ENCODE measurements around the gene LRRC8E.

Gene LRRC8E

GRCh38 chr19:7888145-7888825, at the start of gene LRRC8E:
LRRC8E (plus strand) TSS chr19:7888510; CDS start chr19:7895604, 7,094 bp downstream.
- peak in 1 of 3 experiments; percentile 25 for DNase-seq (ENCODE audit: low read depth in 3 of 3)

GRCh38 chr19:7839476-7839875, 48.8 kb upstream of the LRRC8E start:
- no peak for DNase-seq (ENCODE audit: low read depth in 3 of 3)

- no peak for DNase-seq (ENCODE audit: low read depth in 3 of 3)
These were observed 47.7 kb upstream of the LRRC8E start for GRCh38 chr19:7840629-7841028.

GRCh38 chr19:7841751-7842660, 46.3 kb upstream of the LRRC8E start:
- no peak for DNase-seq (ENCODE audit: low read depth in 3 of 3)

GRCh38 chr19:7842661-7843294, 45.5 kb upstream of the LRRC8E start:
- DNase-seq (ENCODE audit: low read depth in 3 of 3): no peak

- DNase-seq (ENCODE audit: low read depth in 3 of 3): no peak
These were observed 44.8 kb upstream of the LRRC8E start for GRCh38 chr19:7843521-7843920.

GRCh38 chr19:7844405-7844804, 43.9 kb upstream of the LRRC8E start:
- no peak for DNase-seq (ENCODE audit: low read depth in 3 of 3)

- DNase-seq (ENCODE audit: low read depth in 3 of 3): no peak
These were observed 43.4 kb upstream of the LRRC8E start for GRCh38 chr19:7844951-7845350.

- no peak for DNase-seq (ENCODE audit: low read depth in 3 of 3)
These were observed 42.7 kb upstream of the LRRC8E start for GRCh38 chr19:7845390-7846154.

GRCh38 chr19:7846155-7846646, 42.1 kb upstream of the LRRC8E start:
- no peak for DNase-seq (ENCODE audit: low read depth in 3 of 3)

DNA sequence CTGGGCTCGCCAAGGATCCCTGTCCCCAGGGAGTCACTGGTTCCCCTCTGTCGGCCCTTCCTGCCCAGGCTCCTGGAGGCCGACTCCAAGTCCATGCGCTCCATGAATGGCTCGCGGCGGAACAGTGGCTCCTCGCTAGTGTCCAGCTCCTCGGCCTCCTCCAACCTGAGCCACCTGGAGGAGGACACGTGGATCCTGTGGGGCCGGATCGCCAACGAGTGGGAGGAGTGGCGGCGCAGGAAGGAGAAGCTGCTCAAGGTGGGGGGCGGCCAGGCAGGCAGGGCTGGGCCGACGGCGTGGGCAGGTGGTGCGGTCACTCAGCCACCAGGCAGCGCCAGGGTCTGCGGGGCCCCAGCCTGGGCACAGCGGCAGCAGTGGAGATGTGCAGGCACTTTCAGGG, 40.6 kb upstream of the LRRC8E start:
- no peak for DNase-seq (ENCODE audit: low read depth in 3 of 3)

DNA sequence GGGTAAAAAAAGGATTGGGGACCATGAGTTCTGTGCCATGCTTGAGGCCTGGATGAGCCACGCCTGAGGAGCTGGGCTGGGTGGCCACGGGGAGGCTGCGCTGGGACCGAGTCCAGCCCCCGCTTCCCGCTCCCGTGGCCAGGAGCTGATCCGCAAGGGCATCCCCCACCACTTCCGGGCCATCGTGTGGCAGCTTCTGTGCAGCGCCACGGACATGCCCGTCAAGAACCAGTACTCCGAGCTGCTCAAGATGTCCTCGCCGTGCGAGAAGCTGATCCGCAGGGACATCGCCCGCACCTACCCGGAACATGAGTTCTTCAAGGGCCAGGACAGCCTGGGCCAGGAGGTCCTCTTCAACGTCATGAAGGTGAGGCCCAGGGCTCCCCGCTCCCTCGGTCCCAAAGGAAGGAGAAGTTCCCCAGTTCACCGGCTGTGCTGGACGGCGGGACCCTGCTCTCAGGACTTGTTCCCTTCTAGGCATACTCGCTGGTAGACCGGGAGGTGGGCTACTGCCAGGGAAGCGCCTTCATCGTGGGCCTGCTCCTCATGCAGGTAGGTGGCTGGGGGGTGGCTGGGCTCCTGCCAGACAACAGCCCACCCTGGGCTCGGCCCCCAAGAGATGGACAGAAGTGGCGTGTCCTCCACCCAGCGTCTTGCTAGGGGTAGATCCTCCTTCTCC, 39.4 kb upstream of the LRRC8E start:
- DNase-seq (ENCODE audit: low read depth in 3 of 3): no peak

- DNase-seq (ENCODE audit: low read depth in 3 of 3): no peak
These were observed 38.7 kb upstream of the LRRC8E start for GRCh38 chr19:7849631-7849999.

- no peak for DNase-seq (ENCODE audit: low read depth in 3 of 3)
These were observed 38.1 kb upstream of the LRRC8E start for GRCh38 chr19:7850000-7850813.

DNA sequence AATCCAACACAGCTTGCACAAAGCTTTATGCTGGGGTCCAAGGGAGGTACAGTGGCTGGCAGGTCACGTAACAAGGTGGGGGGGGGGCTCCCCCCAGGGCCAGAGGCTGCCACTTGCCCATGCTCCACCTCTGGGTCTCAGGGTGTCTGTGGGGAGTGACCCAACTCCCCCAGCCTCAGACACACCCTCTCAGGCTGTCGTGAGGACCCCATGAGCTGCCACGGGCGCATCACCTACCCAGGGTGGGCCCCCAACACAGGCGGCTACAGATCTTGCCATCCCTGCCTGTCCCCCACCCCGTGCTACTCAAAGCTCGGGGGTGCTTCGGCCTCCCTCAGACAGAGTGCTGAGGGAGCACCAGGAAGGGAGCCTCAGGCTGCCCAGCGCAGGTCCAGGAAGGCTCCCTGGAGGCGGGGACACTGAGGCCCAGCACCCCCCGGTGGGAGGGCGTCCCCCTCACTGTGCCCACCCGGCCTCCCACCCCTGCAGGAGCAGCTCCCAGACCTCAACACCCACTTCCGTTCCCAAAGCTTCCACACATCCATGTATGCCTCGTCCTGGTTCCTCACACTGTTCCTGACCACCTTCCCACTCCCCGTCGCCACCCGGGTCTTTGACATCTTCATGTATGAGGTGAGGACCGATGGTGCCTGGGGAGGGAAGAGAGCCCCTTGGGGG, 37.2 kb upstream of the LRRC8E start:
- DNase-seq (ENCODE audit: low read depth in 3 of 3): no peak

DNA sequence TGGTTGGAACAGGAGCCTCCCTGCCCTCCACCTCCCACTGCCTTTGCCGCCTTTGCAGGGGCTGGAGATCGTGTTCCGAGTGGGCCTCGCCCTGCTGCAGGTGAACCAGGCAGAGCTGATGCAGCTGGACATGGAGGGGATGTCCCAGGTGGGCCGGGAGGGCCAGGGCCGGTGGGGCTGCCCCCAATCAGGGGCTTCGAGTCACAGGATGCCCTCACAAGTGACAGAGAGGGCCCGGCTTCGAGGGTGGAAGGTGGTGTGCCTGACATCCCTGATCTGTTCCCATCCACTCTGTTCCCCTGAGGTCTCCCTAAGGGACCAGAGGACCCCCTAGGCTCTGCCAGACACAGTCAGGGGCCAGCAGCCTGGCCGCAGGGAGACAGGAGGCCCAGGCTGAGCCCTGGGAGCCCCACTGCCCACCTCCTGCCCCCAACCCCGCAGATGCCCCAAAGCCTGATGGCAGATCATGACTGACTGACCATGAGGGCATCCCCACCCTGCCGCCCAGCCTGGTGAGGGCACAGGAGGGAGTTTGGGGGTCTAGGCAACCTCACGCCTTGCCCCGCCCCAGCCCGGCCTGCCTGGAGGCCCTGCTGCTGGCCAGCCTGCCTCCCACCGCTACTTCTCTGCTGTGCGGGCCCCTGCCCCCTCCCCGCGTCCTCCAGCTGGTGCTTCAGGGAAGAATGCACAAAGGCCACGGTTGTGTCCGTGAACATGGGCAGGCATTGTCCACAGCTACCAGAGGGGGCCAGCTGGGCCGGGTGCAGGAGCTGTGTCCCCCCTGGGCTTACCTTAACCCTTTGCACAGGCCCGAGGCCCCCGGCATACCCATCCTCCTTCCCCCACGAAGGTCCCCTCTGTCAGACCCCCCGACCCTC, 36.4 kb upstream of the LRRC8E start:
- no peak for DNase-seq (ENCODE audit: low read depth in 3 of 3)

GRCh38 chr19:7852851-7853769, 35.2 kb upstream of the LRRC8E start:
- DNase-seq (ENCODE audit: low read depth in 3 of 3): peak in 2 of 3 experiments; percentile 35 to 37

- DNase-seq (ENCODE audit: low read depth in 3 of 3): no peak
These were observed 34.6 kb upstream of the LRRC8E start for GRCh38 chr19:7853770-7854128.
